ENCODE results near the gene FAM13A. TPM values are rescaled to one million over a fixed set of nuclear protein-coding genes. Genes with fewer than 3 reads are reported as not detected.

FAM13A gene
- total and polyA plus RNA-seq, 9 of the 15 experiments (the other 6 are each of a cell fraction or from before 2014, with no cell fraction given) = 11.3 to 23.3 (median 14.7) TPM

- TF ChIP-seq TFE3 (CRISPR knock-in tag; IDR thresholded peaks at IDR 0.05) (no peak), ETS1 (conservative IDR thresholded peaks at IDR 0.05; ENCODE audit: control insufficient read depth, low read depth, low read length) (no peak), KAT8 (IDR thresholded peaks at IDR 0.05; ENCODE audit: low read depth) (no peak), ATF7 (IDR thresholded peaks at IDR 0.05) (peak; percentile 24; the same call in 1 of the 2 replicates), HMG20B (CRISPR knock-in tag; IDR thresholded peaks at IDR 0.05) (no peak), ZBTB17 (CRISPR knock-in tag; IDR thresholded peaks at IDR 0.05) (no peak), NCOA4 (IDR thresholded peaks at IDR 0.05; ENCODE audit: partially characterized antibody) (no peak), HIVEP1 (CRISPR knock-in tag; IDR thresholded peaks at IDR 0.05) (no peak), POLR2G (IDR thresholded peaks at IDR 0.05; ENCODE audit: low read depth, low read length) (peak; percentile 66), CREM (IDR thresholded peaks at IDR 0.05; ENCODE audit: low read depth) (peak; percentile 88), COPS2 (conservative IDR thresholded peaks at IDR 0.05) (no peak), ZNF75A (CRISPR knock-in tag; IDR thresholded peaks at IDR 0.05) (no peak), CBX2 (IDR thresholded peaks at IDR 0.05; ENCODE audit: insufficient read depth, low read length, poor library complexity, severe bottlenecking) (no peak), HMGN3 (IDR thresholded peaks at IDR 0.05; ENCODE audit: borderline replicate concordance, extremely low read depth, insufficient read length, low read depth, low read length) (no peak), NFATC3 (IDR thresholded peaks at IDR 0.05) (no peak), NUFIP1 (IDR thresholded peaks at IDR 0.05; ENCODE audit: partially characterized antibody) (no peak), MXI1 (IDR thresholded peaks at IDR 0.05; ENCODE audit: low read depth, low read length) (no peak), SUPT5H (IDR thresholded peaks at IDR 0.05) (0 out of 2 replicates have a peak, but pooled peaks have one; percentile 38), ZNF778 (CRISPR knock-in tag; IDR thresholded peaks at IDR 0.05) (no peak), POLR2A (conservative IDR thresholded peaks at IDR 0.05) (peak; percentile 35; the same call in 1 of the 2 replicates), KAT7 (CRISPR knock-in tag; IDR thresholded peaks at IDR 0.05; ENCODE audit: borderline replicate concordance) (no peak), E2F5 (CRISPR knock-in tag; IDR thresholded peaks at IDR 0.05) (no peak), NCOA1 (IDR thresholded peaks at IDR 0.05; ENCODE audit: low read depth) (peak; percentile 30; the same call in 1 of the 2 replicates), CEBPB (tag; IDR thresholded peaks at IDR 0.05) (no peak), FOXA3 (CRISPR knock-in tag; conservative IDR thresholded peaks at IDR 0.05 in 1 of 2, IDR thresholded peaks at IDR 0.05 in 1 of 2) (no peak), SIRT6 (IDR thresholded peaks at IDR 0.05; ENCODE audit: low read depth, low read length) (no peak), ZNF76 (CRISPR knock-in tag; IDR thresholded peaks at IDR 0.05; ENCODE audit: borderline replicate concordance) (no peak), ZNF695 (CRISPR knock-in tag; IDR thresholded peaks at IDR 0.05) (no peak)
These were observed 359.2 kb downstream of the FAM13A start, which contains the start of gene NAP1L5 (continued) for GRCh38 chr4:88697588-88698329.

Measured in K562 (cell line).